GM21515 (cell line): ENCODE results near the gene METTL15.
"Not testable (repeated sequence)": the region's sequence is repeated elsewhere in the genome, so short reads cannot be mapped to it uniquely, and the experiment has no call there.

Experiments used
- ATAC-seq: cut with Tn5 transposase; IDR thresholded peaks from one replicate; pipeline ENCODE4 v1.9.1; 2021; ENCODE audit not compliant: unreplicated experiment

METTL15 gene

DNA sequence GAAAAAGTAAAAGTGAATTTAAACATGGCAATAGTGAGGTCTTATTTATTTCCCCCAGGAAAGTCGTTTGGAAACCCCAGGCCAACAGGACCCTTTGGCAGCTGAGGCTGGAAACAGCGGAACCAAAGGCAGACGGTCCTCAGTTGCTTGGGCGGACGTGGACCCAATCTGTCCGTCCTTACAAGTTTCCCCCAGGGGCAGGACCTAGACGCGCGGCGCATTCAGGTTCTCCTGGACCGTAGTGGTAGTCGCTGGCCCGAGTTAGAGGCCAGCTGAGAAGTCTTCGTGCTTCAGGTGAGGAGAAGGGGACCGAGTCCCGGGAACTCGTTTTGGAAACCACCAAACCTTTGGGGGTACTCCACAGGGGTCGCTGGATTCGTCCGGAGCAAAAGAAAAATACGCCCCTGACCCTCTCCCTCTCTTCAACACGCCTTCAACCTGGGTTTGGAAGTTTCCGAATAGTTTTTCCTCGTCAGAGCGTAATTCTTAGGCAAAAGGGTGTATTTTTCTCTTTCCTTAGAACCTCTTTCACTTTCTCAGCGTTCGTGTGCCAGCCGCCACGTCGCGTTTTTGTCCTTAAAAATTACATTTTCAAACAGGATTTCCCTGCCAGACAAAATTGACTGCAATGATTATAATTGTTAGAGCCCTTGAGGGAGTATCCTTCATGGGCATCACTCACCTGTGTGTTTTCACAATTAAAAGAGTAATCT, 2.1 kb downstream of the METTL15 start:
- ATAC-seq: peak; percentile 42

DNA sequence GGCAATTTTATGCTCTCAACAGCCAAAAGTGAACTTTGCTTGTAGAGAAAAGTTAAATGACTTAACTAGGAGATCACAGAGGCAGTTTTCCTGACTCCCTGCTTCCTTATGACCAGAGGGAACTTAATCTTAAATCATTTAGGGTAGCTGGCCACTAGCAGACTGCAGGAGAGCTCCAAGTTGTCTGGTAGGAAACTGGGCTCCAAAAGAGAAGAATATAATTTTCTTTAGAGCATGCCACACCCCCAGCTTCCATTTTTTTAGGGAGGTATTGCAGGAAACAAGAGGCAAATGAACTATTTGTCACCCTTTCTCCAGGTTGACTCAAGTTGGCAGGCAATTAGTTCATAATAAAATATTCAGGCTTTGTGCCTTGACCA, 2.6 kb downstream of the METTL15 start:
- ATAC-seq: no peak

DNA sequence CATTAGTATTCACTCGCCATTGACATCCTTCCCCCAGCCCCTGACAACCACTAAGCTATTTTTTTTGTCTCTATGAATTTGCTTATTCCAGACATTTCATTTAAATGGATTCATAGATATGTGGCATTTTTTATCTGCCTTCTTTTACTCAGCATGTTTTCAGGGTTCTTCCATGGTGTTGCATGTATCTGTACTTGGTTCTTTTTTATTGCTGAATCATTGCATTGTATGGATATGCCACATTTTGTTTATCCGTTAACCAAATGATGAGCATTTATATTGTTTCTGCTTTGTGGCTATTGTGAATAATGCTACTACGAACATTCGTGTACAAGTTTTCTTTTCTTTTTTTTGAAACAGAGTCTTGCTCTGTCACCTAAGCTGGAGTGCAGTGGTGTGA, 5.9 kb downstream of the METTL15 start:
- no peak for ATAC-seq

- ATAC-seq: no peak
These were observed 6.5 kb downstream of the METTL15 start for GRCh38 chr11:28114731-28115130.

GRCh38 chr11:28117712-28118111, 9.5 kb downstream of the METTL15 start:
- ATAC-seq: no peak

DNA sequence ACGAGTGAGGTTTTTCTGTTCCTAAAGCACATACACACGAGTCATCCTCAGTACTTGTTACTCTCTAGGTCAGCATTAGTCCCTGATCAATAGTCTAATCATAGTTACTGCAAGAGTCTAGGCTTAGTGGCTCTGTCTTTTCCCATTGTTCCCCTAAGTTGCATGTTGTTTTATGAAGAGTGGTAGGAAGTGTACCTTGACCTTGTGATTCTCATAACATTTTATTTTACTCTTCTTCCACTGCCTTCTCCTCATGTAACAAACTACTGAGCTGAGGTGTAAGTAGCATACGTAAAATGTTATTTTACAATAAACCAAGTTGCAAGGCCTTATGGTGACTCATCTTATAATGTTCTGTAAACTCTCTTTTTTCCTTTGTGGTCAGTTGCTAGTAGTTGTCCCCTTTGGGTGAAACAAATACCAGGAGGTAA, 15.0 kb downstream of the METTL15 start:
- no peak for ATAC-seq

DNA sequence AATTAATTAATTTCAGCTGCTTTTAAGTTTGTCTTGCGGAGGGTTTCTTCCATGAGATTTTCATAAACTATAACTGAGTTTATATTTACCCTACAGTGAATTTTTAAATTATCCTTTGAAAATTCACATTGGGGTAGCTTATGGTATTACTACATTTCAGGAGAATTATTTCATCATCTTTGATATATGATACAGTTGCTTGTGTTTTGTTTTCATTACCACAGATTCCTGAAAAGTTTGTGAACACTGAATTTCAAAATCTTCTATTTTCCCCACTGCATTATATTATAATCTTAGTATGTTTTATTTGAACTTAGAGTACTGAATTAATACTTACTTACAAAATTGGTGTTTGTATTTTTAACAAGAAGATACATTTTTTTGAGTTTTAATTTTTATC, 24.4 kb downstream of the METTL15 start:
- no peak for ATAC-seq

DNA sequence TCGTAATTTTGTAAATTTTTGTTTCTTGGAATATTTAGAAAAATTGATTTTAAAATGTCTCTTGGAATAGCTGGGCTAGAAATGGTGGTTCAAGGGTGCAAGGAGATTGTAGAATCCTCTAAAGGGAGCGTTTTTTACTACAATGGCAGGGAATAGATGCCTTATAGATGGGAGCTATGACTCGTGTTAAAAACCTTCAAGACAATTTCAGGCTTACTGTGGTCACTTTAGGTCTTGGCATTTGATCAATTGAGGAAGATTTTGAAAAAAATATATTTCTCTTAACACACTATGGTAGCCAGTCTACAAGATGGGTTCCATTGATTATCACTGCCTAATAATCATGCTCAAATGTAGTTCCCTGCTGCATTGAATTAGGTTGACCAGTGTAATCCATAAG, 25.0 kb downstream of the METTL15 start:
- ATAC-seq: no peak

DNA sequence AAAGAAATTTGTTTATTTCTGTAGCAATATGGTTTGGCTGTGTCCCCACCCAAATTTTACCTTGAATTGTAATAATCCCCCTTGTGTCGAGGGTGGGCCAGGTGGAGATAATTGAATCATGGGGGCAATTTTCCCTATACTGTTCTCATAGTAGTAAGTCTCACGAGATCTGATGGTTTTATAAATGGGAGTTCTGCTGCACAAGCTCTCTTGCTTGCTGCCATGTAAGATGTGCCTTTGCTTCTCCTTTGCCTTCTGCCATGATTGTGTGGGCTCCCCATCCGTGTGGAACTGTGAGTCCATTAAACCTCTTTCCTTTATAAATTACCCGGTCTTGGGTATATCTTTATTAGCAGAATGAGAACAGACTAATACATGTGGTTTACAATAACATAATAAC, 28.0 kb downstream of the METTL15 start:
- ATAC-seq: not testable (repeated sequence)

DNA sequence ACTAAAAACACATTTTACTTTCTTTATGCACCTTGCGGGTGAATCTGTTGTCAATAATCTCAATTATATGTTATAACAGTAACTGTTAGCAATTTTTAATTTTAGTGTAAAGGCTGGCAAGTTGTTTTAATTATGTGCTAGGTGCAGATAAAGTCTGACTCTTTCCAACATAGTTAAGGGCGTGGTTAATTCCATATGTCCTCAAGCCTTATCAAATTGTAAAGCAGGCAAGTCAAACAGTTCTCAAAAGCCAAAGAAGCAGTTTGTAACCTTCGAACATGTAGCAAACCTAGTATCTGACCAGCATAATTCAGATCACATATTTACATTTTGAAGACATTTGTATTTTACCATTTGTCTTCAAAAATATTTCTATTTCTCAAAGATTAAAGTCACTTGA, 29.2 kb downstream of the METTL15 start:
- ATAC-seq: no peak

DNA sequence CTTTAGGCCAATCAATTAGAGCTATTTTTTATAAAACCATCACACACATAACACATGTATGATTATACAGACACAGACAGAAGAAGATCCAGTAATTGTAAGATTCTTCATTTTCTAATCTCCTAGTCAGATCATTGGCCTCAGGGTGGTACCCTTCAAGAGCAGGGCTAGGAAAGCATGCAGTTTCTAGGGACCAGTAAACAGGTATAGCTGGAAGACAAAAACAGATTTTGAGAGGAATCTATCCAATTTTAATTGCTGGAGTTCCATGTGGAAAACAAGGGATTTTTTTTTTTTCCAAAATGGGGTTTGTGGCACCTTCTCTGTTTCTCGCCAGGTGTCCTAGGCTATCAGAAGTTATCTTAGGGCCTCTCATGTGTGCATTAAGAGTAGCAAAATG, 29.6 kb downstream of the METTL15 start:
- no peak for ATAC-seq

- no peak for ATAC-seq
These were observed 31.7 kb downstream of the METTL15 start for GRCh38 chr11:28139841-28140415.

GRCh38 chr11:28140689-28141455, 32.7 kb downstream of the METTL15 start:
- ATAC-seq: no peak

GRCh38 chr11:28142724-28143123, 34.5 kb downstream of the METTL15 start:
- ATAC-seq: no peak

DNA sequence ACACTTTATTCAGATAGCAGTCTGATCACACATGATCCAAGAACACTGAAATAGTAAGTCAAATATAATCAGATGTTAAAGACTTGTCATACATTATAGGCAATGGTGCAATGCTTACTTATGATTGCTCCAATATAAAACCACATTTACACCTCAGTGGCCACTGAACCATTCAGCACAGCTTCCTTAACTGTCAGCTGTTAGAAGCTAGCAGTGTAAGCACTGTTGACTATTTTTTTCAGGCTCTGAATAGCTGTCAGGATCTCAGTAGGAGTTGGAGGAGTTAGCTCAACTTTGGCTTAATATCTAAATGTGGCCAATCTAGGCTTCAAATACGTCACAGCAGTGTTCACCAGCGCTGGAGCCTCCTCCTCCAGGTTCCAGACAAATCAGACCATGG, 36.6 kb downstream of the METTL15 start:
- ATAC-seq: no peak

DNA sequence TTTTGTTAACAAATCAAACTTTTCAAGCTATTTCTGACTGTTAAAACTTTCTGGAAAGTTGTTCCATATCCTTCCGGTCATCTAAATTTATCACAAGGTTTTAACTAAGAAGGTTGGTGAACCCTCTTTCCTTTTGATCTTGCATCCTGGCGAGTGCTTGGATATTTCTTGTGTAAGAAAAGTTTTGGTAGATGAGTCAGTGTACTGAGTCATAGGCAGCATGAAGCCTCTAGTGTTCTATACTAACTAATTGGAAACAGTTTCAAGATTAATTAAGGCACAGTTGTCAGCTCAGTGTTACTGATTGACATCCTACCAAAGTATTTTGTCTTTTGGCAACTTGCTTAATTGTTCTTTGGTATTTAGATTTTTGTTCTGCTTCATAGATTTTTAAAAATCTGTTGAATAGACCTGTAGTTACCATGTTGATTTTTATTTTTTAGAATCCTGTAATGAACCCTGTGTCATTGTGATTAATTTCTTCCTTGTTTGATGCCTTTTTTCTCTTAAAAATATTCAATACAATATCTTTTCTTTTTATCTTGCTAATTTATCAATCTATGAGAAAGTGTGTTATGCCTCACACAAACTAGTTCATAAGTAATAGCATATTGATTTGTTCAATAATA, 38.0 kb downstream of the METTL15 start:
- no peak for ATAC-seq

DNA sequence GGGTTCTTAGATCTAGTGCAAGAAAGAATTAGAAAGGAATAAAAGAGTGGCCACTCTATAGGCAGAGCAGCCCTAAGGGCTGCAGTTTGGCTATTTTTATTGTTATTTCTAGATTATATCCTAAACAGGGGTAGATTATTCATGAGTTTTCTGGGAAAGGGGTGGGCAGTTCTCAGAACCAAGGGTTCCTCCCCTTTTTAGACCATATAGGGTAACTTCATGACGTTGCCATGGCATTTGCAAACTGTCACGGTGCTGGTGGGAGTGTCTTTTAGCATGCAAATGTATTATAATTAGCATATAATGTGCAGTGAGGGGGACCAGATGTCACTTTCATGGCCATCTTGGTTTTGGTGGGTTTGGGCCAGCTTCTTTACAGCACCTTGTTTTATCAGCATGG, 44.6 kb downstream of the METTL15 start:
- no peak for ATAC-seq

DNA sequence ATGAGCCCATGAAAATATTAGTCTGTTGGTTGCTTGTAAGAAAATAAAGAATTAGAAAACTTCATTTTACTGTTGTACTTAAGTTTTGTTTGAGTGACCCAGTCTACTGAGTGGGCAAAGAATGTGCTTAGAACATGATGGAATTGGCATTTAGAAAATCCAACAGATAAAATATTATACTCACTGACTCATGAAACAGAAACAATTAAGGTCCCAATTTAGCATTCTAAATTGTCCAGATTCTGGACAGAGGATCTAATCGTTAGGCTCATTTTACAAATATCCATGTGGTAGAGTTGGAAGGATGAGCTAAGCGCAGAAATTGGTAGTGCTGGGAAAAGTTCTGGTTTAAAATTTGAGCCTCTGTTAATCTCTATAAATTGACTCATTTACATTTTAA, 45.4 kb downstream of the METTL15 start:
- no peak for ATAC-seq

GRCh38 chr11:28168718-28169117, 60.5 kb downstream of the METTL15 start:
- ATAC-seq: no peak

DNA sequence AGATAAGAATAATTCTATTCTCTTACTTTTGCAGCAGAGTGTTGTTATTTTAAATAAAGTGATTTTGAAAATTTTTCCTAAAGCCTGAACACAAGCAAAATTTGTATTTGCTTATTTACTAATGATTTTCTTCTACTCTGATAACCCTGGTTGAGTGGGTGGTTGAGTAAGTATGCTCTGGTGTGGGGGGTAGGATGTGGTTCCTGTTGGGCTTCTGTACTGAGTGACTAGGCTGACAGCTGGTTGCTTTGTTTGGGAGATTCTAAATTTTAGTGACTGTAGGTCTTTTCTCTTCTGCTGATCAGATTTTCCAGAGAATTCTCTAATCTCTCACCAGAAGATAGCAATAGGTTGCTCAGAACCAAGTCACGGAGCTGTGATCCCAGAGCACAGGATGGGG, 61.6 kb downstream of the METTL15 start:
- ATAC-seq: no peak

GRCh38 chr11:28170759-28171158, 62.6 kb downstream of the METTL15 start:
- no peak for ATAC-seq

DNA sequence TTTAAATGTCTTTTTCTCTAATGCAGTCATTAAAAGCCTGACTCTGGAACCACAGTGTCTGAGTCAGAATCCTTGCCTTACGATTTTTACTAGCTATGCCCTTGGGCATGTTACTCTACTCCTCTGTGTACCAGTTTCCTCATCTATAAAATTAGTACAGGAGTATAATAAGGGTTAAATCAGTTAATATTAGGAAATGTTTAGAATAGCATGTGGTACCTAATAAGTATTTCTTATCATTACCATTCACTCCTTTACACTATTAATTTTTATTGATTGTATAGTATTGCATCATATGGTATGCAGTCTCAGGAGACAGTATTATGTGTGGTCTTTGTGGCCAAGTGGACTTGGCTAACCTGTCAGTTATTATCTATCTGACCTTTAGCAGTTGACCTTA, 68.2 kb downstream of the METTL15 start:
- no peak for ATAC-seq
